GM12878 (cell line): ENCODE data around the gene CRAT. TPM values are rescaled to one million over a fixed set of nuclear protein-coding genes. Genes with fewer than 3 reads are reported as not detected.

Experiments used
- CHD2 ChIP-seq: IDR thresholded peaks from 2 replicates; pipeline ENCODE4 v1.6.1; 2011; ENCODE audit warnings: low read depth, low read length, improper control_type of control experiment, borderline replicate concordance
- NR2C2 ChIP-seq: IDR thresholded peaks from 2 replicates; pipeline ENCODE4 v1.6.1; 2011; ENCODE audit warnings: borderline replicate concordance, low read depth; ENCODE audit not compliant: control insufficient read depth, insufficient read length
- ZNF217 ChIP-seq: fragments of 450-650 bp; IDR thresholded peaks from 2 replicates; pipeline ENCODE4 v1.6.1; 2017; ENCODE audit warnings: antibody characterized with exemption, mild to moderate bottlenecking
- polyA plus RNA-seq, 11 experiments: library from polyadenylated mRNA; depleted of rRNA in 4 of 11; unstranded in 6 of 11; stranded (reverse) in 5 of 11; fragments of >200 nt; fragmentation: Nextera tagmentation in 4 of 11; fragmentation: Illumina TruSeq in 1 of 11; extraction: Ambion mirVana in 4 of 11; extraction: Trizol in 1 of 11; gene quantifications; 1 replicate in 1 of 11; 2 replicates in 10 of 11; pipeline versions ENCODE4 v1.2.1 to v1.2.3, GENCODE V29; 2011 to 2016; ENCODE audit warnings: inconsistent platforms in 2 of 11, missing spikeins in 2 of 11, low read depth in 1 of 11
- total RNA-seq, 4 experiments: library from RNA; depleted of rRNA in 3 of 4; stranded (reverse); fragments of >200 nt in 3 of 4; fragmentation: Illumina TruSeq in 1 of 4; extraction: Trizol in 1 of 4; gene quantifications; 2 replicates each; pipeline versions ENCODE4 v1.2.1 to v1.2.3, GENCODE V29; 2013 to 2021
- TF ChIP-seq, protein P1 (sequence below): fragments of 450-650 bp; formaldehyde crosslinking; IDR thresholded peaks from 2 replicates; pipeline ENCODE4 v1.4.0; 2022; ENCODE audit warnings: mild to moderate bottlenecking, moderate library complexity
- TF ChIP-seq, protein P2 (sequence below): fragments of 450-650 bp; IDR thresholded peaks from 2 replicates; pipeline ENCODE4 v1.6.1; 2017; ENCODE audit warnings: mild to moderate bottlenecking, low read depth, inconsistent platforms; ENCODE audit not compliant: poor library complexity, severe bottlenecking

Gene CRAT
- total and polyA plus RNA-seq, 10 of the 15 experiments (the other 5 are each of a cell fraction or from before 2014, with no cell fraction given) = 0.10 to 3.4 (median 1.8) TPM

DNA sequence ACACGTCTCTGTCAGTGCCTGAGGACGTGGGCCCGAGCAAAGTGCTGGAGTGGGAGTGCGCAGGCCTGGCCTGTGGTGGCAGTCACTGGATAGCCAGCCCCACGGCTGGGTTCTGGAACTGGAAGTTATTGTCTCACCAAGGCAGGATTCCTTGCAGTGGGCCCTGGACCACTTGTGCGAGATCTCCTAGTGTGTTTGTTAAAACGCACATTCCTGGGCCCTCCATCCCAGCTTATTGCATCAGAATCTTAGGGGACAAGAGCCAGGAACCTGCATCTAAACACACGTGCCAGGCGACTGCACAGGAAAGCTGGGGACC lies 27.5 kb upstream of the CRAT start (continued):
- TF ChIP-seq, protein P1, sequence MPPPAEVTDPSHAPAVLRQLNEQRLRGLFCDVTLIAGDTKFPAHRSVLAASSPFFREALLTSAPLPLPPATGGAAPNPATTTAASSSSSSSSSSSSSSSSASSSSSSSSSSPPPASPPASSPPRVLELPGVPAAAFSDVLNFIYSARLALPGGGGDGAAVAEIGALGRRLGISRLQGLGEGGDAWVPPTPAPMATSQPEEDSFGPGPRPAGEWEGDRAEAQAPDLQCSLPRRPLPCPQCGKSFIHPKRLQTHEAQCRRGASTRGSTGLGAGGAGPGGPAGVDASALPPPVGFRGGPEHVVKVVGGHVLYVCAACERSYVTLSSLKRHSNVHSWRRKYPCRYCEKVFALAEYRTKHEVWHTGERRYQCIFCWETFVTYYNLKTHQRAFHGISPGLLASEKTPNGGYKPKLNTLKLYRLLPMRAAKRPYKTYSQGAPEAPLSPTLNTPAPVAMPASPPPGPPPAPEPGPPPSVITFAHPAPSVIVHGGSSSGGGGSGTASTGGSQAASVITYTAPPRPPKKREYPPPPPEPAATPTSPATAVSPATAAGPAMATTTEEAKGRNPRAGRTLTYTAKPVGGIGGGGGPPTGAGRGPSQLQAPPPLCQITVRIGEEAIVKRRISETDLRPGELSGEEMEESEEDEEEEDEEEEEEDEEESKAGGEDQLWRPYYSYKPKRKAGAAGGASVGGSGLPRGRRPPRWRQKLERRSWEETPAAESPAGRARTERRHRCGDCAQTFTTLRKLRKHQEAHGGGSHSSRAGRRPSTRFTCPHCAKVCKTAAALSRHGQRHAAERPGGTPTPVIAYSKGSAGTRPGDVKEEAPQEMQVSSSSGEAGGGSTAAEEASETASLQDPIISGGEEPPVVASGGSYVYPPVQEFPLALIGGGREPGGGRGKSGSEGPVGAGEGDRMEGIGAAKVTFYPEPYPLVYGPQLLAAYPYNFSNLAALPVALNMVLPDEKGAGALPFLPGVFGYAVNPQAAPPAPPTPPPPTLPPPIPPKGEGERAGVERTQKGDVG (CRISPR knock-in tag) = no peak
- no peak for TF ChIP-seq ZNF217
- TF ChIP-seq CHD2 = no peak
- TF ChIP-seq, protein P2, sequence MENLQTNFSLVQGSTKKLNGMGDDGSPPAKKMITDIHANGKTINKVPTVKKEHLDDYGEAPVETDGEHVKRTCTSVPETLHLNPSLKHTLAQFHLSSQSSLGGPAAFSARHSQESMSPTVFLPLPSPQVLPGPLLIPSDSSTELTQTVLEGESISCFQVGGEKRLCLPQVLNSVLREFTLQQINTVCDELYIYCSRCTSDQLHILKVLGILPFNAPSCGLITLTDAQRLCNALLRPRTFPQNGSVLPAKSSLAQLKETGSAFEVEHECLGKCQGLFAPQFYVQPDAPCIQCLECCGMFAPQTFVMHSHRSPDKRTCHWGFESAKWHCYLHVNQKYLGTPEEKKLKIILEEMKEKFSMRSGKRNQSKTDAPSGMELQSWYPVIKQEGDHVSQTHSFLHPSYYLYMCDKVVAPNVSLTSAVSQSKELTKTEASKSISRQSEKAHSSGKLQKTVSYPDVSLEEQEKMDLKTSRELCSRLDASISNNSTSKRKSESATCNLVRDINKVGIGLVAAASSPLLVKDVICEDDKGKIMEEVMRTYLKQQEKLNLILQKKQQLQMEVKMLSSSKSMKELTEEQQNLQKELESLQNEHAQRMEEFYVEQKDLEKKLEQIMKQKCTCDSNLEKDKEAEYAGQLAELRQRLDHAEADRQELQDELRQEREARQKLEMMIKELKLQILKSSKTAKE = no peak
- no peak for TF ChIP-seq NR2C2
